ENCODE results near the gene MLXIPL. TPM values are rescaled to one million over a fixed set of nuclear protein-coding genes. Genes with fewer than 3 reads are reported as not detected.
"Not testable (repeated sequence)": the region's sequence is repeated elsewhere in the genome, so short reads cannot be mapped to it uniquely, and the experiment has no call there.

The MLXIPL gene
- total RNA-seq, 3 donors from 2014 or later (not counting 1 experiment from before 2014, with no cell fraction given), result not detected

GRCh38 chr7:73567846-73568685 lies 56.3 kb downstream of the MLXIPL start:
- ATAC-seq (no peak), DNase-seq (no peak)
- intact Hi-C loops (cut with micrococcal nuclease), result no loop called here
- H3K27me3 Mint-ChIP-seq (ENCODE audit: low read depth in 2 of 2), result no peaks in the 10 kb centered on the region
- TF ChIP-seq, protein P1, sequence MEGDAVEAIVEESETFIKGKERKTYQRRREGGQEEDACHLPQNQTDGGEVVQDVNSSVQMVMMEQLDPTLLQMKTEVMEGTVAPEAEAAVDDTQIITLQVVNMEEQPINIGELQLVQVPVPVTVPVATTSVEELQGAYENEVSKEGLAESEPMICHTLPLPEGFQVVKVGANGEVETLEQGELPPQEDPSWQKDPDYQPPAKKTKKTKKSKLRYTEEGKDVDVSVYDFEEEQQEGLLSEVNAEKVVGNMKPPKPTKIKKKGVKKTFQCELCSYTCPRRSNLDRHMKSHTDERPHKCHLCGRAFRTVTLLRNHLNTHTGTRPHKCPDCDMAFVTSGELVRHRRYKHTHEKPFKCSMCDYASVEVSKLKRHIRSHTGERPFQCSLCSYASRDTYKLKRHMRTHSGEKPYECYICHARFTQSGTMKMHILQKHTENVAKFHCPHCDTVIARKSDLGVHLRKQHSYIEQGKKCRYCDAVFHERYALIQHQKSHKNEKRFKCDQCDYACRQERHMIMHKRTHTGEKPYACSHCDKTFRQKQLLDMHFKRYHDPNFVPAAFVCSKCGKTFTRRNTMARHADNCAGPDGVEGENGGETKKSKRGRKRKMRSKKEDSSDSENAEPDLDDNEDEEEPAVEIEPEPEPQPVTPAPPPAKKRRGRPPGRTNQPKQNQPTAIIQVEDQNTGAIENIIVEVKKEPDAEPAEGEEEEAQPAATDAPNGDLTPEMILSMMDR (IDR thresholded peaks at IDR 0.05), result no peak
- no peaks in the 10 kb centered on the region for H3K27me3 ChIP-seq (ENCODE audit: control insufficient read depth, insufficient read depth, low read length)
- H3K36me3 ChIP-seq (ENCODE audit: control insufficient read depth, insufficient read depth, low read length), result peaks cover 31% of the 10 kb centered on the region
- H3K4me1 Mint-ChIP-seq, result peaks cover 7 to 14% of the 10 kb centered on the region in 2 donors
- H3K9me3 ChIP-seq (ENCODE audit: control insufficient read depth, insufficient read depth, low read length), result no peaks in the 10 kb centered on the region
- H3K4me3 ChIP-seq (ENCODE audit: low read length), result no peak overlapping the region
- WGBS (ENCODE audit: insufficient coverage), result 86% methylated on average over 12 of the region's 12 CpGs
- H3K27ac Mint-ChIP-seq, result no peak overlapping the region
- H3K27ac ChIP-seq (ENCODE audit: low read length), result no peak overlapping the region
- peaks cover 9% of the 10 kb centered on the region for H3K4me1 ChIP-seq (ENCODE audit: control insufficient read depth, insufficient read depth, low read length)
- H3K36me3 Mint-ChIP-seq, result no peaks in the 10 kb centered on the region
- H3K4me3 Mint-ChIP-seq, result no peak overlapping the region
- no peaks in the 10 kb centered on the region for H3K9me3 Mint-ChIP-seq

- Mint-ChIP-seq H3K27ac (no peak overlapping the region), H3K36me3 (no peaks in the 10 kb centered on the region), H3K9me3 (no peaks in the 10 kb centered on the region), H3K4me3 (no peak overlapping the region), H3K27me3 (ENCODE audit: low read depth in 2 of 2) (peaks cover 0 to under 1% of the 10 kb centered on the region in 2 donors), H3K4me1 (peaks cover 7 to 14% of the 10 kb centered on the region in 2 donors)
- Histone ChIP-seq H3K4me1 (ENCODE audit: control insufficient read depth, insufficient read depth, low read length) (peaks cover 9% of the 10 kb centered on the region), H3K36me3 (ENCODE audit: control insufficient read depth, insufficient read depth, low read length) (peaks cover 22% of the 10 kb centered on the region), H3K9me3 (ENCODE audit: control insufficient read depth, insufficient read depth, low read length) (no peaks in the 10 kb centered on the region), H3K27me3 (ENCODE audit: control insufficient read depth, insufficient read depth, low read length) (no peaks in the 10 kb centered on the region), H3K27ac (ENCODE audit: low read length) (no peak overlapping the region), H3K4me3 (ENCODE audit: low read length) (no peak overlapping the region)
- TF ChIP-seq, protein P1 (IDR thresholded peaks at IDR 0.05), result no peak
- no peak for ATAC-seq
- no peak for DNase-seq
- intact Hi-C loops (cut with micrococcal nuclease), result no loop called here
- WGBS (ENCODE audit: insufficient coverage), result no CpG with 5 or more reads among the region's 4 CpGs
Observed at GRCh38 chr7:73567140-73567539, 57.2 kb downstream of the MLXIPL start.

DNA sequence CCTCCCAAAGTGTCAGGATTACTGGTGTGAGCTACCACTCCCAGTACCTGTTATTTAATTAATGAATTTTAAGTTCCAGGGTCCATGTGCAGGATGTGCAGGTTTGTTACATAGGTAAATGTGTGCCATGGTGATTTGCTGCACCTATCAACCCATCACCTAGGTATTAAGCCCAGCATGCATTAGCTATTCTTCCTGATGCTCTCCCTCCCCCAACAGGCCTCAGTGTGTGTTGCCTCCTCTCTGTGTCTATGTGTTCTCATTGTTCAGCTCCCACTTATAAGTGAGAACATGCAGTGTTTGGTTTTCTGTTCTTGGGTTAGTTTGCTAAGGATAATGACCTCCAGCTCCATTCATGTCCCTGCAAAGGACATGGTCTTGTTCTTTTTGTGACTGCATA lies 57.9 kb downstream of the MLXIPL start:
- H3K27me3 Mint-ChIP-seq (ENCODE audit: low read depth in 2 of 2); H3K4me1 ChIP-seq (ENCODE audit: control insufficient read depth, insufficient read depth, low read length); H3K36me3 Mint-ChIP-seq; DNase-seq; H3K9me3 Mint-ChIP-seq; H3K27ac ChIP-seq (ENCODE audit: low read length); intact Hi-C loops (cut with micrococcal nuclease); H3K27me3 ChIP-seq (ENCODE audit: control insufficient read depth, insufficient read depth, low read length); H3K9me3 ChIP-seq (ENCODE audit: control insufficient read depth, insufficient read depth, low read length); ATAC-seq: not testable (repeated sequence)
- H3K36me3 ChIP-seq (ENCODE audit: control insufficient read depth, insufficient read depth, low read length), result peaks cover 20% of the 10 kb centered on the region
- Mint-ChIP-seq H3K27ac (peak overlapping the region in 1 of 2 donors; percentile 84), H3K4me1 (peaks cover 7 to 14% of the 10 kb centered on the region in 2 donors), H3K4me3 (peak overlapping the region; percentile 69)
- H3K4me3 ChIP-seq (ENCODE audit: low read length), result peak overlapping the region; percentile 41

DNA sequence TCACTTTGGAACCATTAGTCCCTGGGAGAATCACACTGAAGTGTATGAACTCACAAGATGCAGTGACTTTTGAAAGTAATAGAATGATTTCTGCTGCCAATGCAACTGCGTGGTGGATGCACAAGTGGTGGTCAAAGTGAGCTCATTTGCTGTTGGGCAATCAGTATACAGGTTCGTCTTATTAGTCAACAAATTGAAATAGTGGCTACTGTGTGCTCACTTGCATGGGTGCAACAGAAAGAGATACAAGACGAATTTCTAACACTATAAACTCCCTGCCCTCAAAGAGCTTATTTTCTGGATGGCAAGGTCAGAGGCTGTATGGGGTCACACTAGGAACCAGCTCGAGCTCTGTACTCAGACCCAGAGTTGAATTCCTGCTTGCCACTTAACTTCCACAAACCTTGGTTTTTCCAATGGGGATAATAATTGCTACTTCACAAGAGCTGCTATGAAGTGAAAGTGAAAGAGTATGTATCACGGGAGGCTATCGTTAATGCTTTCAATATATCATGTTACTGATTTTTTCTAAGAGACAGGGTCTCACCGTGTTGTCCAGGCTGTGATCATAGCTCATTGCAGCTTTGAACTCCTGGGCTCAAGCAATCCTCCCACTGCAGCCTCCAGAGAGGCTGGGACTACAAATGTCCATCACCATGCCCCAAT lies 58.5 kb downstream of the MLXIPL start:
- DNase-seq (peak in 1 of 2 donors; percentile 24), ATAC-seq (peak in 2 of 3 donors; percentile 50 to 66)
- Histone ChIP-seq H3K9me3 (ENCODE audit: control insufficient read depth, insufficient read depth, low read length) (no peaks in the 10 kb centered on the region), H3K27ac (ENCODE audit: low read length) (no peak overlapping the region), H3K27me3 (ENCODE audit: control insufficient read depth, insufficient read depth, low read length) (no peaks in the 10 kb centered on the region), H3K4me3 (ENCODE audit: low read length) (peak overlapping the region; percentile 41), H3K36me3 (ENCODE audit: control insufficient read depth, insufficient read depth, low read length) (peaks cover 16% of the 10 kb centered on the region), H3K4me1 (ENCODE audit: control insufficient read depth, insufficient read depth, low read length) (peaks cover 9% of the 10 kb centered on the region)
- 58% methylated on average over 5 of the region's 7 CpGs for WGBS (ENCODE audit: insufficient coverage)
- TF ChIP-seq, protein P1 (IDR thresholded peaks at IDR 0.05), result no peak
- Mint-ChIP-seq H3K4me1 (peaks cover 7 to 14% of the 10 kb centered on the region in 2 donors), H3K9me3 (no peaks in the 10 kb centered on the region), H3K36me3 (no peaks in the 10 kb centered on the region), H3K27ac (peak overlapping the region in 1 of 2 donors; percentile 84), H3K4me3 (peak overlapping the region; percentile 69), H3K27me3 (ENCODE audit: low read depth in 2 of 2) (peaks cover 0 to 3% of the 10 kb centered on the region in 2 donors)
- intact Hi-C loops (cut with micrococcal nuclease), result no loop called here

All from natural killer cell (primary cell).